Caco-2 (cell line): ENCODE data around the gene PLA2G2F. TPM values are rescaled to one million over a fixed set of nuclear protein-coding genes. Genes with fewer than 3 reads are reported as not detected.

Source experiments
- BruUV-seq: library from RNA; stranded (reverse); fragments of 400-500 nt; replicated peaks from 2 replicates; lab custom pipeline; 2021; lab: Mats Ljungman, UMichigan
- CTCF ChIA-PET: fragments of 300-600 bp; sonication (Branson Sonifier 250); formaldehyde crosslinking; loops from one replicate; lab custom pipeline; 2022; ENCODE audit warnings: antibody characterized with exemption; lab: Charles Lee
- POLR2A ChIA-PET: fragments of 300-600 bp; sonication (Branson Sonifier 250); formaldehyde crosslinking; loops from one replicate; lab custom pipeline; 2022; ENCODE audit warnings: antibody characterized with exemption; lab: Charles Lee
- DNase-seq, 2 experiments: peaks; one replicate each; pipeline versions ENCODE4 v3.0.0 to v3.0.0-alpha.2; 2020 to 2022
- H3K27me3 ChIP-seq: replicated peaks from 2 replicates; pipeline ENCODE4 v1.6.0; 2011; ENCODE audit warnings: low read length; ENCODE audit not compliant: control insufficient read depth, insufficient read depth
- H3K36me3 ChIP-seq: 2 replicates; pipeline ENCODE4 v1.5.1; 2011; ENCODE audit warnings: low read length; ENCODE audit not compliant: control insufficient read depth, insufficient read depth
- H3K4me1 ChIP-seq: fragments of 250-450 bp; sonication (Bioruptor Pico); 2 replicates; pipeline ENCODE4 v1.5.1; 2020; ENCODE audit warnings: mild to moderate bottlenecking
- H3K4me3 ChIP-seq: 2 replicates; pipeline ENCODE4 v1.5.1; 2011; ENCODE audit warnings: low read depth, mild to moderate bottlenecking, control low read depth, low read length
- H3K9me3 ChIP-seq: fragments of 250-450 bp; sonication (Bioruptor Pico); 2 replicates; pipeline ENCODE4 v1.5.1; 2020; ENCODE audit warnings: mild to moderate bottlenecking, moderate library complexity
- H3K27ac Mint-ChIP-seq: one replicate; pipeline ENCODE4 v1.8.0; 2022; ENCODE audit warnings: mixed read lengths; ENCODE audit not compliant: unreplicated experiment
- H3K27me3 Mint-ChIP-seq: one replicate; pipeline ENCODE4 v1.8.0; 2022; ENCODE audit warnings: mixed read lengths; ENCODE audit not compliant: insufficient read depth, unreplicated experiment
- H3K36me3 Mint-ChIP-seq: one replicate; pipeline ENCODE4 v1.8.0; 2022; ENCODE audit warnings: mild to moderate bottlenecking, mixed read lengths; ENCODE audit not compliant: insufficient read depth, unreplicated experiment
- H3K4me1 Mint-ChIP-seq: one replicate; pipeline ENCODE4 v1.8.0; 2022; ENCODE audit warnings: low read depth, mixed read lengths; ENCODE audit not compliant: unreplicated experiment
- H3K4me3 Mint-ChIP-seq: one replicate; pipeline ENCODE4 v1.8.0; 2022; ENCODE audit warnings: mild to moderate bottlenecking, moderate library complexity, mixed read lengths; ENCODE audit not compliant: unreplicated experiment
- H3K9me3 Mint-ChIP-seq: one replicate; pipeline ENCODE4 v1.8.0; 2022; ENCODE audit warnings: mixed read lengths; ENCODE audit not compliant: unreplicated experiment
- intact Hi-C: fragments of 100-400 bp; cut with micrococcal nuclease; formaldehyde crosslinking; loops from one replicate; pipeline ENCODE4 v1.10.0; 2022; ENCODE audit not compliant: unreplicated experiment
- total RNA-seq: library from RNA; stranded (reverse); gene quantifications from 2 replicates; pipeline ENCODE4 v1.2.3, GENCODE V29; 2022
- TF ChIP-seq, protein P1 (sequence below), 2 experiments: fragments of 200-600 bp in 1 of 2; IDR thresholded peaks; 1 replicate in 1 of 2; 2 replicates in 1 of 2; pipeline versions ENCODE4 v1.5.1 to v1.8.0; 2011 to 2022; ENCODE audit warnings: antibody characterized with exemption in 1 of 2, control low read depth in 1 of 2, inconsistent platforms in 1 of 2, low read depth in 1 of 2, low read length in 1 of 2, mild to moderate bottlenecking in 1 of 2, moderate library complexity in 1 of 2; ENCODE audit not compliant: insufficient read depth in 1 of 2, severe bottlenecking in 1 of 2, unreplicated experiment in 1 of 2

PLA2G2F gene
- total RNA-seq, 1 experiment from 2014 or later: not detected

GRCh38 chr1:20153000-20153418 is 13.9 kb downstream of the PLA2G2F start:
- Mint-ChIP-seq H3K4me1 (no peaks in the 10 kb centered on the region), H3K27ac (no peak overlapping the region), H3K4me3 (no peak overlapping the region), H3K9me3 (no peaks in the 10 kb centered on the region), H3K36me3 (no peaks in the 10 kb centered on the region), H3K27me3 (no peaks in the 10 kb centered on the region)
- no peak for DNase-seq
- Histone ChIP-seq H3K9me3 (no peaks in the 10 kb centered on the region), H3K4me1 (no peaks in the 10 kb centered on the region), H3K36me3 (no peaks in the 10 kb centered on the region), H3K4me3 (no peak overlapping the region), H3K27me3 (no peaks in the 10 kb centered on the region)
- BruUV-seq: no TSS peak
- TF ChIP-seq, protein P1, sequence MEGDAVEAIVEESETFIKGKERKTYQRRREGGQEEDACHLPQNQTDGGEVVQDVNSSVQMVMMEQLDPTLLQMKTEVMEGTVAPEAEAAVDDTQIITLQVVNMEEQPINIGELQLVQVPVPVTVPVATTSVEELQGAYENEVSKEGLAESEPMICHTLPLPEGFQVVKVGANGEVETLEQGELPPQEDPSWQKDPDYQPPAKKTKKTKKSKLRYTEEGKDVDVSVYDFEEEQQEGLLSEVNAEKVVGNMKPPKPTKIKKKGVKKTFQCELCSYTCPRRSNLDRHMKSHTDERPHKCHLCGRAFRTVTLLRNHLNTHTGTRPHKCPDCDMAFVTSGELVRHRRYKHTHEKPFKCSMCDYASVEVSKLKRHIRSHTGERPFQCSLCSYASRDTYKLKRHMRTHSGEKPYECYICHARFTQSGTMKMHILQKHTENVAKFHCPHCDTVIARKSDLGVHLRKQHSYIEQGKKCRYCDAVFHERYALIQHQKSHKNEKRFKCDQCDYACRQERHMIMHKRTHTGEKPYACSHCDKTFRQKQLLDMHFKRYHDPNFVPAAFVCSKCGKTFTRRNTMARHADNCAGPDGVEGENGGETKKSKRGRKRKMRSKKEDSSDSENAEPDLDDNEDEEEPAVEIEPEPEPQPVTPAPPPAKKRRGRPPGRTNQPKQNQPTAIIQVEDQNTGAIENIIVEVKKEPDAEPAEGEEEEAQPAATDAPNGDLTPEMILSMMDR (IDR thresholded peaks at IDR 0.05; ENCODE audit: insufficient read depth in 1 of 2, low read depth in 1 of 2, low read length in 1 of 2, severe bottlenecking in 1 of 2, unreplicated experiment in 1 of 2): no peak
- intact Hi-C loops: loop anchor here (1.0 kb wide), 3 partner anchors 52 to 235 kb away; no protein-coding TSS in a partner anchor
- POLR2A ChIA-PET: no interaction called here
- CTCF ChIA-PET: interaction anchor here (0.7 to 1.2 kb wide), 2 partner anchors 178 to 233 kb away, joined by 3 read pairs; no protein-coding TSS in a partner anchor

- Mint-ChIP-seq H3K4me1 (no peaks in the 10 kb centered on the region), H3K36me3 (no peaks in the 10 kb centered on the region), H3K27me3 (no peaks in the 10 kb centered on the region), H3K9me3 (no peaks in the 10 kb centered on the region), H3K27ac (no peak overlapping the region), H3K4me3 (no peak overlapping the region)
- no peaks in the 10 kb centered on the region for H3K27me3 ChIP-seq
- DNase-seq: no peak
- intact Hi-C loops: no loop called here
- no peaks in the 10 kb centered on the region for H3K36me3 ChIP-seq
- TF ChIP-seq, protein P1 (IDR thresholded peaks at IDR 0.05; ENCODE audit: insufficient read depth in 1 of 2, low read depth in 1 of 2, low read length in 1 of 2, severe bottlenecking in 1 of 2, unreplicated experiment in 1 of 2): no peak
- CTCF ChIA-PET: no interaction called here
- H3K4me1 ChIP-seq: no peaks in the 10 kb centered on the region
- no peaks in the 10 kb centered on the region for H3K9me3 ChIP-seq
- POLR2A ChIA-PET: no interaction called here
- BruUV-seq: no TSS peak
- H3K4me3 ChIP-seq: no peak overlapping the region
Measured at GRCh38 chr1:20154301-20154831, 15.2 kb downstream of the PLA2G2F start.

GRCh38 chr1:20158358-20159070 is 19.4 kb downstream of the PLA2G2F start:
- intact Hi-C loops: no loop called here
- no peak overlapping the region for H3K4me3 ChIP-seq

More at GRCh38 chr1:20158358-20159070, 19.4 kb downstream of the PLA2G2F start:
- no peaks in the 10 kb centered on the region for H3K9me3 Mint-ChIP-seq
- no peaks in the 10 kb centered on the region for H3K36me3 Mint-ChIP-seq
- no TSS peak for BruUV-seq
- POLR2A ChIA-PET: no interaction called here
- DNase-seq: no peak
- H3K27me3 ChIP-seq: no peaks in the 10 kb centered on the region
- CTCF ChIA-PET: no interaction called here
- H3K4me1 ChIP-seq: no peaks in the 10 kb centered on the region
- H3K36me3 ChIP-seq: no peaks in the 10 kb centered on the region
- peaks cover 6% of the 10 kb centered on the region for H3K9me3 ChIP-seq
- no peaks in the 10 kb centered on the region for H3K4me1 Mint-ChIP-seq
- H3K4me3 Mint-ChIP-seq: no peak overlapping the region
- H3K27me3 Mint-ChIP-seq: no peaks in the 10 kb centered on the region
- H3K27ac Mint-ChIP-seq: no peak overlapping the region
- TF ChIP-seq, protein P1 (IDR thresholded peaks at IDR 0.05; ENCODE audit: insufficient read depth in 1 of 2, low read depth in 1 of 2, low read length in 1 of 2, severe bottlenecking in 1 of 2, unreplicated experiment in 1 of 2): no peak
